Measurements from ENCODE around the gene CGRRF1. TPM values are rescaled to one million over a fixed set of nuclear protein-coding genes. Genes with fewer than 3 reads are reported as not detected.

The CGRRF1 gene
- total and polyA plus RNA-seq, 2 of the 13 experiments (the other 11 are each of a cell fraction or from before 2014, with no cell fraction given): 16.8 to 18.2 TPM

DNA sequence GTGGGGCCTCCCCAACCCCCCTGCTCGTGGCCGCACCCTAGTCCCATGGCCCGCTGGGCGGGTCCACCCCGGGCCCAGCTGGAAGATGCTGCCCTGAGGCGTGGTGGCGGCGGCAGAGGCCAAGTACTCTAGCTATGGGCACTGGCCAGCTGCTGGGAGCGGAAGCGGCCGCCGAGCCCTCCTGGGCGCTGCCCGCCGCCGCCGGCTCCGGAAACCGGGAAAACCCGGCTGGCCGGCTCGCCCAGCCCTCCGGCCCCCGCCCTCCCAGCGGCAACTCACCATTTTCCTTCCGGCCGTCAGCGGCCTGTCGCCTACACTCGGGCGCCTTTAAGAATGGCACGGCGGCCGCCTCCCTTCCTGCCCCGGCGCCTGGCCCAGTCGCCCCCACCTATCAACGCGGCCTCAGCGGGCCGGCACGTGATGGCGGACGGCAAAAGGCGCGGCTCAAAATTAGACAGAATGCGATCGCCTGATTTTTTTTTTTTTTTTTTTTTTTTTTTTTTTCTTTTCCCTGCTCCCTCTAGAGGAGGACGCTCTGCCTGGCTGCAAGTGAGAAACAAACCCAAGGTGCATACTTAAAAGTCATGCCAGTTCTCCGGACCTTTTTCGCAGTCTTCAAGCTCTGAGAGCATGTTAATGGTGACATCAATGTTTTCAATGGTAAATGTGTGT, 20.9 kb upstream of the CGRRF1 start, which contains the start of gene GMFB (continued):
- no peak for TF ChIP-seq ZNF180 (CRISPR knock-in tag; IDR thresholded peaks at IDR 0.05; ENCODE audit: borderline replicate concordance, low read depth)
- peak; percentile 87 for TF ChIP-seq POLR2G (IDR thresholded peaks at IDR 0.05; ENCODE audit: low read depth, low read length)
- TF ChIP-seq JUN (CRISPR knock-in tag; IDR thresholded peaks at IDR 0.05): peak; percentile 51; the same call in 1 of the 2 replicates
- TF ChIP-seq NR0B2 (CRISPR knock-in tag; IDR thresholded peaks at IDR 0.05): peak; percentile 47; the same call in 1 of the 2 replicates
- TF ChIP-seq, protein P1, sequence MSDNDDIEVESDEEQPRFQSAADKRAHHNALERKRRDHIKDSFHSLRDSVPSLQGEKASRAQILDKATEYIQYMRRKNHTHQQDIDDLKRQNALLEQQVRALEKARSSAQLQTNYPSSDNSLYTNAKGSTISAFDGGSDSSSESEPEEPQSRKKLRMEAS (IDR thresholded peaks at IDR 0.05): peak; percentile 85
- no peak for TF ChIP-seq HNF4A (CRISPR knock-in tag; IDR thresholded peaks at IDR 0.05)
- TF ChIP-seq MYPOP (CRISPR knock-in tag; IDR thresholded peaks at IDR 0.05): 0 out of 2 replicates have a peak, but pooled peaks have one; percentile 23
- 0 out of 2 replicates have a peak, but pooled peaks have one; percentile 19 for TF ChIP-seq SIX4 (CRISPR knock-in tag; IDR thresholded peaks at IDR 0.05)
- peak; percentile 39 for TF ChIP-seq MED1 (CRISPR knock-in tag; IDR thresholded peaks at IDR 0.05)
- peak; percentile 64; the same call in 1 of the 2 replicates for TF ChIP-seq ZNF670 (CRISPR knock-in tag; IDR thresholded peaks at IDR 0.05; ENCODE audit: borderline replicate concordance)
- peak; percentile 52; the same call in 1 of the 2 replicates for TF ChIP-seq KDM5A (IDR thresholded peaks at IDR 0.05; ENCODE audit: borderline replicate concordance, low read length)
- TF ChIP-seq HDAC1 (CRISPR knock-in tag; IDR thresholded peaks at IDR 0.05): peak; percentile 74
- TF ChIP-seq, protein P2, sequence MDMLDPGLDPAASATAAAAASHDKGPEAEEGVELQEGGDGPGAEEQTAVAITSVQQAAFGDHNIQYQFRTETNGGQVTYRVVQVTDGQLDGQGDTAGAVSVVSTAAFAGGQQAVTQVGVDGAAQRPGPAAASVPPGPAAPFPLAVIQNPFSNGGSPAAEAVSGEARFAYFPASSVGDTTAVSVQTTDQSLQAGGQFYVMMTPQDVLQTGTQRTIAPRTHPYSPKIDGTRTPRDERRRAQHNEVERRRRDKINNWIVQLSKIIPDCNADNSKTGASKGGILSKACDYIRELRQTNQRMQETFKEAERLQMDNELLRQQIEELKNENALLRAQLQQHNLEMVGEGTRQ (IDR thresholded peaks at IDR 0.05; ENCODE audit: low read depth, low read length): peak; percentile 56
- TF ChIP-seq, protein P2 (CRISPR knock-in tag; IDR thresholded peaks at IDR 0.05; ENCODE audit: borderline replicate concordance): peak; percentile 90; the same call in 1 of the 2 replicates
- TF ChIP-seq MIER2 (CRISPR knock-in tag; IDR thresholded peaks at IDR 0.05): no peak; the same call in 1 of the 2 replicates
- TF ChIP-seq ZNF280B (CRISPR knock-in tag; IDR thresholded peaks at IDR 0.05; ENCODE audit: borderline replicate concordance): no peak
- 0 out of 2 replicates have a peak, but pooled peaks have one; percentile 41 for TF ChIP-seq ZFP1 (CRISPR knock-in tag; IDR thresholded peaks at IDR 0.05)
- peak; percentile 67 for TF ChIP-seq ZNF883 (CRISPR knock-in tag; IDR thresholded peaks at IDR 0.05; ENCODE audit: not compliant biosample characterization)
- TF ChIP-seq ELF1 (CRISPR knock-in tag; IDR thresholded peaks at IDR 0.05): peak; percentile 72
- TF ChIP-seq ZC3H4 (CRISPR knock-in tag; IDR thresholded peaks at IDR 0.05; ENCODE audit: borderline replicate concordance): no peak
- TF ChIP-seq ZNF547 (CRISPR knock-in tag; IDR thresholded peaks at IDR 0.05): no peak
- TF ChIP-seq ZNF772 (CRISPR knock-in tag; IDR thresholded peaks at IDR 0.05): peak; percentile 52; the same call in 1 of the 2 replicates
- no peak for TF ChIP-seq CCDC6 (CRISPR knock-in tag; IDR thresholded peaks at IDR 0.05)
- TF ChIP-seq BORCS8-MEF2B (CRISPR knock-in tag; IDR thresholded peaks at IDR 0.05): peak; percentile 77; the same call in 1 of the 2 replicates
- TF ChIP-seq ZNF484 (CRISPR knock-in tag; IDR thresholded peaks at IDR 0.05; ENCODE audit: borderline replicate concordance, low read depth): no peak
- peak; percentile 69; the same call in 1 of the 2 replicates for TF ChIP-seq KAT8 (CRISPR knock-in tag; IDR thresholded peaks at IDR 0.05)

All from HepG2 (cell line).